DMS 273 (cell line): ENCODE data around the gene MAPK11.

Source experiments
- DNase-seq: peaks from one replicate; lab custom pipeline; 2025; ENCODE audit not compliant: unreplicated experiment; lab: John Stamatoyannopoulos, UW

Gene MAPK11

GRCh38 chr22:50269970-50270665 lies at the start of gene MAPK11:
TSS of gene MAPK11 (minus strand) at chr22:50270380. CDS start at chr22:50270292, 88 bp downstream.
- peak; percentile 72 for DNase-seq

- DNase-seq: no peak
Observed at GRCh38 chr22:50319503-50319951, 49.3 kb upstream of the MAPK11 start.

- no peak for DNase-seq
Observed at GRCh38 chr22:50318698-50319411, 48.7 kb upstream of the MAPK11 start.

- DNase-seq: no peak
Observed at GRCh38 chr22:50318356-50318697, 48.1 kb upstream of the MAPK11 start.

GRCh38 chr22:50317674-50318073 lies 47.5 kb upstream of the MAPK11 start:
- DNase-seq: no peak

GRCh38 chr22:50317178-50317577 lies 47.0 kb upstream of the MAPK11 start:
- DNase-seq: no peak

GRCh38 chr22:50316114-50317065 lies 46.2 kb upstream of the MAPK11 start:
- no peak for DNase-seq

- DNase-seq: no peak
Observed at GRCh38 chr22:50315289-50316113, 45.3 kb upstream of the MAPK11 start.

GRCh38 chr22:50314455-50315288 lies 44.5 kb upstream of the MAPK11 start:
- no peak for DNase-seq

GRCh38 chr22:50314081-50314454 lies 43.9 kb upstream of the MAPK11 start:
- no peak for DNase-seq

- DNase-seq: no peak
Observed at GRCh38 chr22:50313600-50313999, 43.4 kb upstream of the MAPK11 start.

GRCh38 chr22:50313021-50313420 lies 42.8 kb upstream of the MAPK11 start:
- no peak for DNase-seq

GRCh38 chr22:50312371-50312770 lies 42.2 kb upstream of the MAPK11 start:
- no peak for DNase-seq

GRCh38 chr22:50311606-50312351 lies 41.6 kb upstream of the MAPK11 start:
- peak; percentile 56 for DNase-seq

GRCh38 chr22:50310949-50311444 lies 40.8 kb upstream of the MAPK11 start:
- no peak for DNase-seq

- DNase-seq: no peak
Observed at GRCh38 chr22:50310031-50310722, 40.0 kb upstream of the MAPK11 start.

- no peak for DNase-seq
Observed at GRCh38 chr22:50309601-50309991, 39.4 kb upstream of the MAPK11 start.

GRCh38 chr22:50308986-50309600 lies 38.9 kb upstream of the MAPK11 start:
- DNase-seq: no peak
